ENCODE results near the gene PNMT. TPM values are rescaled to one million over a fixed set of nuclear protein-coding genes. Genes with fewer than 3 reads are reported as not detected.

PNMT gene
- total and polyA plus RNA-seq, 12 donors: 2.7 to 30.0 (median 4.2) TPM

GRCh38 chr17:39715375-39716072 lies 47.3 kb downstream of the PNMT start:
- Histone ChIP-seq H3K4me1 (peaks cover 0 to 19% (median 14%) of the 10 kb centered on the region in 9 donors), H3K36me3 (peaks cover 0 to 99% (median 23%) of the 10 kb centered on the region in 9 donors), H3K9me3 (no peaks in the 10 kb centered on the region), H3K27me3 (no peaks in the 10 kb centered on the region), H3K4me3 (no peak overlapping the region), H3K27ac (peak overlapping the region in 7 of 10 donors; percentile 36 to 66 (median 56))
- peak in 2 of 8 donors; percentile 9 to 15 for ATAC-seq
- no peak for TF ChIP-seq CTCF (IDR thresholded peaks at IDR 0.05)
- intact Hi-C loops (cut with DNase I): no loop called here
- 91 to 92% methylated on average over 18 of the region's 18 CpGs for WGBS, 2 donors
- no peak for DNase-seq

DNA sequence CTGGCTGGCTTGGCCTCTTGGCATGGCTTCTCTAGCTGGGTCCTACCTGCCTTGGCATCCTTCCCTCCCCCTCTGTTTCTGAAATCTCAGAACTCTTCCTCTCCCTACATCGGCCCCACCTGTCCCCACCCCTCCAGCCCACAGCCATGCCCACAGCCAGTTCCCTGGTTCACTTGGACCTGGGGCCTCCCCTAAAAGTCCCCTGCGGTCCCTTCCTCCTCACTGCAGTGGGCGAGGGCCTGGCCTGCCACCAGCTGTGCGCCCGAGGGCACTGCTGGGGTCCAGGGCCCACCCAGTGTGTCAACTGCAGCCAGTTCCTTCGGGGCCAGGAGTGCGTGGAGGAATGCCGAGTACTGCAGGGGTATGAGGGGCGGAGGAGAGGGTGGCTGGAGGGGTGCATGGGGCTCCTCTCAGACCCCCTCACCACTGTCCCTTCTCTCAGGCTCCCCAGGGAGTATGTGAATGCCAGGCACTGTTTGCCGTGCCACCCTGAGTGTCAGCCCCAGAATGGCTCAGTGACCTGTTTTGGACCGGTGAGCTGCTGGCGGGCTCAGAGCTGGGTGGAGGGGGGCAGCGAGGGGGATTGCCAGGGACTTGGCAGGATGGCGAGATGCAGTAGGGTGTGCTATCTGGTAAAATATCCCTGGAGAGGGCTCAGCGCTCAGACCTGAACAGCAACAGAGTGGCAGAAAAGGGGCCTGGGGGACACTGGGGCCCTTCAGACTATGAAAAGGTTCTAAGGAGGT lies 48.0 kb downstream of the PNMT start:
- ATAC-seq: peak; percentile 47 to 86 (median 75)
- H3K27me3 ChIP-seq: no peaks in the 10 kb centered on the region
- intact Hi-C loops (cut with DNase I): no loop called here
- DNase-seq: no peak
- no peak for TF ChIP-seq CTCF (IDR thresholded peaks at IDR 0.05)
- H3K4me3 ChIP-seq: no peak overlapping the region
- WGBS, 2 donors: 68 to 77% methylated on average over 15 of the region's 15 CpGs
- H3K27ac ChIP-seq: peak overlapping the region in 8 of 10 donors; percentile 36 to 66 (median 52)
- H3K36me3 ChIP-seq: peaks cover 0 to 95% (median 23%) of the 10 kb centered on the region in 9 donors
- H3K4me1 ChIP-seq: peaks cover 0 to 19% (median 14%) of the 10 kb centered on the region in 9 donors
- H3K9me3 ChIP-seq: no peaks in the 10 kb centered on the region

DNA sequence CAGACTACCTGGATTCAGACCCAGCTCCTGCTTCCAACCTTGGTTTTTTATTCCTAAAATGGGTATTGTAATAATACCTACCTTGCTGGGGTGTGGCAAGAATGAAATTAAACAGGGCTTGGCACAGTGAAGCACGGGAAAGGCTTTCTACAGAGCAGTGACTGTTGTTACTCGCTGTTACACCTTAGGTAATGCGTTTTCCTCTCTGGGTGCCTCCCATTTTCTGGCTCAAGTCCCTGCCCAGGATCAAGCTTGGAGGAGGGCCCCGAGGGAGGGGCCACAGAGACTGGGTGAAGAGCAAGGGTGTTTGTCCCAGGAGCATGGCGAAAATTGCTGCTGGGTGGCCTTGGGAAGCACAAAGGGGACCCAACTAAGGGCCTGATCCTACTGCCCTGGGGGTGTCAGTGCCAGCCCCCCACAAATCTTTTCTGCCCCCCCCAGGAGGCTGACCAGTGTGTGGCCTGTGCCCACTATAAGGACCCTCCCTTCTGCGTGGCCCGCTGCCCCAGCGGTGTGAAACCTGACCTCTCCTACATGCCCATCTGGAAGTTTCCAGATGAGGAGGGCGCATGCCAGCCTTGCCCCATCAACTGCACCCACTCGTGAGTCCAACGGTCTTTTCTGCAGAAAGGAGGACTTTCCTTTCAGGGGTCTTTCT lies 48.8 kb downstream of the PNMT start:
- peak in 7 of 8 donors; percentile 45 to 75 (median 68) for ATAC-seq
- Histone ChIP-seq H3K27ac (peak overlapping the region in 8 of 10 donors; percentile 36 to 66 (median 49)), H3K9me3 (no peaks in the 10 kb centered on the region), H3K4me3 (no peak overlapping the region), H3K4me1 (peaks cover 0 to 19% (median 14%) of the 10 kb centered on the region in 9 donors), H3K27me3 (no peaks in the 10 kb centered on the region), H3K36me3 (peaks cover 0 to 94% (median 23%) of the 10 kb centered on the region in 9 donors)
- WGBS, 2 donors: 70 to 78% methylated on average over 11 of the region's 11 CpGs
- DNase-seq: no peak
- intact Hi-C loops (cut with DNase I): no loop called here
- no peak for TF ChIP-seq CTCF (IDR thresholded peaks at IDR 0.05)

- no peaks in the 10 kb centered on the region for H3K27me3 ChIP-seq
- H3K36me3 ChIP-seq: peaks cover 0 to 92% (median 18%) of the 10 kb centered on the region in 9 donors
- DNase-seq (no peak), ATAC-seq (no peak)
- peaks cover 0 to 19% (median 14%) of the 10 kb centered on the region in 9 donors for H3K4me1 ChIP-seq
- 53 to 72% methylated on average over 6 of the region's 6 CpGs for WGBS, 2 donors
- H3K9me3 ChIP-seq: no peaks in the 10 kb centered on the region
- intact Hi-C loops (cut with DNase I): no loop called here
- H3K4me3 ChIP-seq: no peak overlapping the region
- H3K27ac ChIP-seq: no peak overlapping the region
- TF ChIP-seq CTCF (IDR thresholded peaks at IDR 0.05): no peak
These were observed 49.4 kb downstream of the PNMT start for GRCh38 chr17:39717660-39718059.

All from heart right ventricle (tissue), 16 donors.